BE2C (cell line): ENCODE measurements around the gene BMF.

Experiments used
- DNase-seq: peaks from one replicate; pipeline ENCODE4 v3.0.0-alpha.2; 2020
- H3K27me3 ChIP-seq: fragments of 250-450 bp; sonication (Bioruptor Pico); 2 replicates; pipeline ENCODE4 v1.5.1; 2020; ENCODE audit warnings: mild to moderate bottlenecking
- H3K36me3 ChIP-seq: fragments of 250-450 bp; sonication (Bioruptor Pico); 2 replicates; pipeline ENCODE4 v1.5.1; 2020; ENCODE audit warnings: mild to moderate bottlenecking
- H3K4me1 ChIP-seq: fragments of 250-450 bp; sonication (Bioruptor Pico); 2 replicates; pipeline ENCODE4 v1.5.1; 2020
- H3K4me3 ChIP-seq: 2 replicates; pipeline ENCODE4 v1.5.1; 2011; ENCODE audit warnings: low read depth, low read length
- H3K9me3 ChIP-seq: fragments of 250-450 bp; sonication (Bioruptor Pico); 2 replicates; pipeline ENCODE4 v1.5.1; 2020
- CTCF ChIP-seq: IDR thresholded peaks from 2 replicates; pipeline ENCODE4 v1.5.1; 2012; ENCODE audit warnings: mild to moderate bottlenecking, low read depth, low read length

The BMF gene

GRCh38 chr15:40103864-40104271, 4.8 kb downstream of the BMF start:
- Histone ChIP-seq H3K36me3 (no peaks in the 10 kb centered on the region), H3K4me3 (peak overlapping the region; percentile 12; the same call in 1 of the 2 replicates), H3K4me1 (peaks cover 41% of the 10 kb centered on the region), H3K27me3 (no peaks in the 10 kb centered on the region), H3K9me3 (no peaks in the 10 kb centered on the region)
- no peak for DNase-seq
- no peak for TF ChIP-seq CTCF

GRCh38 chr15:40102897-40103858, 5.5 kb downstream of the BMF start:
- Histone ChIP-seq H3K4me3 (peak overlapping the region; percentile 12; the same call in 1 of the 2 replicates), H3K4me1 (peaks cover 47% of the 10 kb centered on the region), H3K27me3 (no peaks in the 10 kb centered on the region), H3K36me3 (no peaks in the 10 kb centered on the region), H3K9me3 (no peaks in the 10 kb centered on the region)
- peak; percentile 94 for DNase-seq
- no peak for TF ChIP-seq CTCF

GRCh38 chr15:40100947-40101905, 7.5 kb downstream of the BMF start:
- Histone ChIP-seq H3K36me3 (no peaks in the 10 kb centered on the region), H3K4me3 (no peak overlapping the region), H3K27me3 (no peaks in the 10 kb centered on the region), H3K9me3 (no peaks in the 10 kb centered on the region), H3K4me1 (peaks cover 58% of the 10 kb centered on the region)
- TF ChIP-seq CTCF: no peak
- DNase-seq: no peak

GRCh38 chr15:40100123-40100946, 8.3 kb downstream of the BMF start:
- H3K4me1 ChIP-seq: peaks cover 60% of the 10 kb centered on the region
- H3K27me3 ChIP-seq: no peaks in the 10 kb centered on the region
- TF ChIP-seq CTCF: no peak
- DNase-seq: no peak
- no peak overlapping the region for H3K4me3 ChIP-seq
- no peaks in the 10 kb centered on the region for H3K36me3 ChIP-seq
- H3K9me3 ChIP-seq: no peaks in the 10 kb centered on the region

- no peaks in the 10 kb centered on the region for H3K27me3 ChIP-seq
- peak; percentile 84 for DNase-seq
- H3K9me3 ChIP-seq: no peaks in the 10 kb centered on the region
- H3K4me3 ChIP-seq: no peak overlapping the region; the same call in 1 of the 2 replicates
- peaks cover 44% of the 10 kb centered on the region for H3K4me1 ChIP-seq
- no peaks in the 10 kb centered on the region for H3K36me3 ChIP-seq
- no peak for TF ChIP-seq CTCF
These were observed 10.0 kb downstream of the BMF start for GRCh38 chr15:40098489-40099261.
